Measurements from ENCODE around the gene ING2. TPM values are rescaled to one million over a fixed set of nuclear protein-coding genes. Genes with fewer than 3 reads are reported as not detected.

Gene ING2
- total RNA-seq, 1 experiment from 2014 or later, result 4.2 TPM

GRCh38 chr4:183485411-183486160, 19.3 kb upstream of the ING2 start:
- no peaks in the 10 kb centered on the region for H4K20me1 ChIP-seq (ENCODE audit: insufficient read depth)
- no peaks in the 10 kb centered on the region for H3K4me1 ChIP-seq (ENCODE audit: control insufficient read depth in 1 of 2, insufficient read depth in 2 of 2, low read length in 2 of 2)
- ATAC-seq (no peak), DNase-seq (ENCODE audit: low read depth, low spot score) (no peak)
- no peaks in the 10 kb centered on the region for H3K27me3 ChIP-seq (ENCODE audit: insufficient read depth, low read length)
- no peak overlapping the region for H3K27ac ChIP-seq (ENCODE audit: low read depth, low read length)
- no peak overlapping the region for H2AFZ ChIP-seq (ENCODE audit: low read depth, low read length, poor library complexity, severe bottlenecking)
- RAD21 ChIA-PET (ENCODE audit: low non-redundant PET in 1 of 2, low total read pairs in 2 of 2, uncharacterized antibody in 2 of 2, unreplicated experiment in 2 of 2), result no interaction called here
- H3K79me2 ChIP-seq (ENCODE audit: insufficient read depth, low read length), result no peaks in the 10 kb centered on the region
- intact Hi-C loops (cut with micrococcal nuclease), result no loop called here
- POLR2A ChIA-PET, result no interaction called here
- no peak for TF ChIP-seq POLR2AphosphoS5 (IDR thresholded peaks at IDR 0.05; ENCODE audit: low read depth, low read length)
- no peak for TF ChIP-seq POLR2A (IDR thresholded peaks at IDR 0.05; ENCODE audit: borderline replicate concordance, extremely low read depth, insufficient read depth, insufficient read length)
- TF ChIP-seq CBX3 (IDR thresholded peaks at IDR 0.05; ENCODE audit: low read depth), result no peak
- no peak for TF ChIP-seq EGR1 (IDR thresholded peaks at IDR 0.05; ENCODE audit: low read depth)
- TF ChIP-seq EZH2 (IDR thresholded peaks at IDR 0.05), result no peak
- no peak for TF ChIP-seq FOSL1 (IDR thresholded peaks at IDR 0.05; ENCODE audit: low read depth)
- no peak for TF ChIP-seq MAX (IDR thresholded peaks at IDR 0.05)
- TF ChIP-seq ELF1 (IDR thresholded peaks at IDR 0.05; ENCODE audit: borderline replicate concordance, low read depth), result no peak
- H3K9ac ChIP-seq (ENCODE audit: low read length), result no peak overlapping the region
- H3K9me2 ChIP-seq (ENCODE audit: insufficient read depth), result no peaks in the 10 kb centered on the region
- CTCF ChIA-PET, result no interaction called here
- H3K36me3 ChIP-seq (ENCODE audit: control insufficient read depth in 1 of 2, insufficient read depth in 2 of 2, low read length in 2 of 2), result no peaks in the 10 kb centered on the region
- BruUV-seq (replicated peaks), result no TSS peak
- no peaks in the 10 kb centered on the region for H3K9me3 ChIP-seq (ENCODE audit: control insufficient read depth in 1 of 2, insufficient read depth in 1 of 2, low read depth in 1 of 2, low read length in 2 of 2)
- no peak overlapping the region for H3K4me3 ChIP-seq (replicated peaks in 1 of 2; ENCODE audit: low read depth in 1 of 2, low read length in 2 of 2)
- H3K4me2 ChIP-seq (ENCODE audit: low read length), result no peak overlapping the region

DNA sequence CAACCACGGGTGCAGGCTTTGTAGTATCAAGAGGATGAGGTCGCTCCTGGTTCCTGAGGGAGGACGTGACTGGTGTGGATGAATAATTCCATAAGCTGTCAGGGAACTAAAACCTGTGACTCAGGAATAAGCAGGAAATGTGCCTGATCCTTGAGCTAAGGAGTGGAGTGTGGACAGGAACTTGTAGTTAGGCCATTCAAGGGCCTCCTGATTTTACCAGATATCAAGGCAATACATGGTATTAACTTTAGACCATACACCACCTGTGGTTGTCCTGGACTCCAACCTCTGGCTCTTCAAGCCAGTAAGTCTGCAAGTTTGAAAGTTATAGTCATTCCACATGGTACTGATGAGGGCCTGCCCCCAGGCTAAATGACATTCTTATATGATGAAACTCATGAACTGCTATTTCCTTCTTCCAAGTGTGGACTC, 12.1 kb upstream of the ING2 start:
- peak overlapping the region; percentile 25; the same call in 1 of the 2 replicates for H3K4me2 ChIP-seq (ENCODE audit: low read length)
- no peaks in the 10 kb centered on the region for H3K36me3 ChIP-seq (ENCODE audit: control insufficient read depth in 1 of 2, insufficient read depth in 2 of 2, low read length in 2 of 2)
- H3K9ac ChIP-seq (ENCODE audit: low read length), result no peak overlapping the region
- no peak overlapping the region for H3K4me3 ChIP-seq (replicated peaks in 1 of 2; ENCODE audit: low read depth in 1 of 2, low read length in 2 of 2)
- TF ChIP-seq SP1 (IDR thresholded peaks at IDR 0.05; ENCODE audit: low read depth), result peak; percentile 19; the same call in 1 of the 2 replicates
- peak; percentile 41; the same call in 1 of the 2 replicates for TF ChIP-seq MAX (IDR thresholded peaks at IDR 0.05)
- TF ChIP-seq ZFX (IDR thresholded peaks at IDR 0.05), result no peak
- no TSS peak for BruUV-seq (replicated peaks)
- CTCF ChIA-PET, result no interaction called here
- H2AFZ ChIP-seq (ENCODE audit: low read depth, low read length, poor library complexity, severe bottlenecking), result no peak overlapping the region
- peaks cover 0 to 11% of the 10 kb centered on the region in 2 experiments; a peak in 2 of 4 replicates for H3K4me1 ChIP-seq (ENCODE audit: control insufficient read depth in 1 of 2, insufficient read depth in 2 of 2, low read length in 2 of 2)
- H3K27ac ChIP-seq (ENCODE audit: low read depth, low read length), result no peak overlapping the region
- H3K9me2 ChIP-seq (ENCODE audit: insufficient read depth), result no peaks in the 10 kb centered on the region
- no peaks in the 10 kb centered on the region for H4K20me1 ChIP-seq (ENCODE audit: insufficient read depth)
- RAD21 ChIA-PET (ENCODE audit: low non-redundant PET in 1 of 2, low total read pairs in 2 of 2, uncharacterized antibody in 2 of 2, unreplicated experiment in 2 of 2), result no interaction called here
- H3K79me2 ChIP-seq (ENCODE audit: insufficient read depth, low read length), result no peaks in the 10 kb centered on the region
- intact Hi-C loops (cut with micrococcal nuclease), result no loop called here
- H3K27me3 ChIP-seq (ENCODE audit: insufficient read depth, low read length), result no peaks in the 10 kb centered on the region
- ATAC-seq (no peak), DNase-seq (ENCODE audit: low read depth, low spot score) (no peak)
- POLR2A ChIA-PET, result no interaction called here
- no peaks in the 10 kb centered on the region for H3K9me3 ChIP-seq (ENCODE audit: control insufficient read depth in 1 of 2, insufficient read depth in 1 of 2, low read depth in 1 of 2, low read length in 2 of 2)

Data from HCT116 (cell line).